Prostate gland (tissue), 2 donors: ENCODE measurements around the gene MYO5B. TPM values are rescaled to one million over a fixed set of nuclear protein-coding genes. Genes with fewer than 3 reads are reported as not detected.

Experiments used
- DNase-seq: peaks from one replicate; pipeline ENCODE4 v3.0.0-alpha.2; 2019; ENCODE audit warnings: low spot score
- H3K27ac ChIP-seq, 2 donors: fragments of 200-600 bp; sonication (generic); 2 replicates each; pipeline ENCODE4 v1.5.1; 2017 to 2019
- H3K27me3 ChIP-seq: fragments of 200-600 bp; sonication (generic); replicated peaks from 2 replicates; pipeline ENCODE4 v1.5.1; 2019; ENCODE audit not compliant: insufficient read depth
- H3K36me3 ChIP-seq, 2 donors: fragments of 200-600 bp; sonication (generic); 1 replicate in 1 of 2; 2 replicates in 1 of 2; pipeline versions ENCODE4 v1.5.1 to v1.8.1; 2017 to 2019
- H3K4me1 ChIP-seq: fragments of 200-600 bp; sonication (generic); replicated peaks from 2 replicates; pipeline ENCODE4 v1.5.1; 2019
- H3K4me3 ChIP-seq, 2 donors: fragments of 200-600 bp; sonication (generic); 2 replicates each; pipeline ENCODE4 v1.5.1; 2017 to 2019
- H3K9me3 ChIP-seq: fragments of 200-600 bp; sonication (generic); 2 replicates; pipeline ENCODE4 v1.5.1; 2017
- CTCF ChIP-seq, 4 experiments: fragments of 200-600 bp in 2 of 4; fragments of 450-650 bp in 2 of 4; sonication (generic) in 2 of 4; IDR thresholded peaks; 1 replicate in 3 of 4; 2 replicates in 1 of 4; pipeline ENCODE4 v1.5.1; 2016 to 2019; ENCODE audit warnings: antibody characterized with exemption in 4 of 4, mild to moderate bottlenecking in 2 of 4, moderate library complexity in 2 of 4
- POLR2A ChIP-seq: fragments of 450-650 bp; IDR thresholded peaks from one replicate; pipeline ENCODE4 v1.6.1; 2016; ENCODE audit warnings: antibody characterized with exemption, mild to moderate bottlenecking
- POLR2AphosphoS5 ChIP-seq: sonication (generic); formaldehyde crosslinking; IDR thresholded peaks from one replicate; pipeline ENCODE4 v1.6.1; 2017; ENCODE audit warnings: antibody characterized with exemption
- WGBS: methylation state at CpG from one replicate; pipeline ENCODE4 v1.1.5; 2018; 5-methylcytosine and 5-hydroxymethylcytosine counted together
- intact Hi-C: fragments of 100-400 bp; cut with DNase I; formaldehyde crosslinking; loops from one replicate; pipeline ENCODE4 v1.14.2; 2022
- total RNA-seq, 2 donors: library from RNA; depleted of rRNA; stranded (reverse); fragments of >200 nt; gene quantifications; one replicate each; pipeline ENCODE4 v1.1.0, GENCODE V29; 2016

MYO5B gene
- total RNA-seq, 2 donors from 2014 or later: 28.5 to 31.1 TPM

DNA sequence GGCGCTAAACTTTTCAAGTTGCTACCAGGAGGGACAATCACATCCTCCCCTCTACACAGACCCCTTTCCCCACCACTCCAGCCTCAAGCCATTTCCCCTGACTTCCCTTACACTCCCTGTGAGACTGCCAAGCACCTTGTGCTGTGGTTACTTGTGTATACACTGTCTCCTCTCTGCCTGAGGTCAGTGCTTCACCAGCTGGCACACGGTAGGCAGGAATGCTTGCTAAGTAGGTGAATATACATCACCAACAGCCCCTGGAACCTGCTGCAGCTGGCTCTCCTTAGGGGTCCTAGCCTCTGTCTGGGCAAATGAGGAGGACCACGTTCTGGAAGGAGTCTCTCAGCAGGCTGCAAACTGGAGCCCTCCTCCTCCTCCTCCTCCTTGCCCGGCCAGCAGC lies 343.3 kb downstream of the MYO5B start:
- H3K36me3 ChIP-seq: no peaks in the 10 kb centered on the region
- no peak overlapping the region for H3K27ac ChIP-seq
- no peak for TF ChIP-seq POLR2AphosphoS5
- no peak for TF ChIP-seq POLR2A
- TF ChIP-seq CTCF (IDR thresholded peaks at IDR 0.05): no peak
- WGBS: 81% methylated on average over 4 of the region's 4 CpGs
- DNase-seq: no peak
- no peaks in the 10 kb centered on the region for H3K4me1 ChIP-seq
- no peak overlapping the region for H3K4me3 ChIP-seq
- no peaks in the 10 kb centered on the region for H3K27me3 ChIP-seq
- intact Hi-C loops: no loop called here
- H3K9me3 ChIP-seq: no peaks in the 10 kb centered on the region

GRCh38 chr18:49850636-49851035 lies 344.3 kb downstream of the MYO5B start:
- intact Hi-C loops: no loop called here
- Histone ChIP-seq H3K27me3 (no peaks in the 10 kb centered on the region), H3K9me3 (no peaks in the 10 kb centered on the region), H3K36me3 (no peaks in the 10 kb centered on the region), H3K27ac (no peak overlapping the region), H3K4me3 (no peak overlapping the region), H3K4me1 (no peaks in the 10 kb centered on the region)
- no peak for DNase-seq
- 94% methylated on average over 8 of the region's 8 CpGs for WGBS
- TF ChIP-seq POLR2AphosphoS5: no peak
- no peak for TF ChIP-seq CTCF (IDR thresholded peaks at IDR 0.05)
- no peak for TF ChIP-seq POLR2A

DNA sequence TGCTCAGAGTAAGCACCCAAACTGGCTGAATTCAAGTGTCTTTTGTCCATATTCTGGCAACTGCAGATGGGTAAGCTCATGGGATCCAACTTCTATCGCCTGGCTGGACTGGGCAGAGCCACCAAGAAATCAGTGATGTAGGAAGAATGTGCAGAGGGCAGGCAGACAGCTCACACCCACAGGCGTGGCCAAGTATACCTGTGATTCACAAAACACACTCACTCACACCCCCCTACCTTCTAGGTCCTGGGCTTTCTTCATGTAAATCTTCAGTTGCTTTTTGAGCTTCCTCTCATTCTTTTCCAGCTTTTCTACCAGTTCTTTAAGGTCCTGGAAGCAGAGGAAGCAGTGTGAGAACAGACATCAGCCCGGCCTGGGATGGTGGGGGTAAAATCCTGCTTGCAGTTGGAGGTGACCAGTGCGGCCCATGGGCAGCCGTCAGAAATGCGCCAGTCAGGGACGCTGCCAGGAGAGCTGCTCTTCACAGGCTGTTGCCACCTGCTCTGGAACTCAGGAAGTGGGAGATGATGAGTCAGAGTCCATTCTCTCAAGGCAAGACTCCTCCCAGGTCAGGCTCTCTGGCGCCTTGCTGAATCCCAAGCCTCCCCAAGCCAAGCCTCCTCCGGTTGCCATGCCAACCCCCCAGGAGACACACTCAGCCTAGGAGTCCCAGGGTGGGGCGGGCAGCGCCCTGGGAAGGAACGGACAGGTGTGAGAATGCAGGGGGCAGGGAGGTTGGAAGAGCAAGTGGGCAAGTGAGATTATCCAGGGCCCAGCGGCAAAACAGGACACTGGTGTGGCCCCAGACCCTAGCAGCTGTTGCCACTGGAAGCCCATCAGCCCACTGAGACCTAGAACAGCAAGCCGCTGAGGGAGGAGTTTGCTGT lies 345.4 kb downstream of the MYO5B start:
- no peak overlapping the region for H3K4me3 ChIP-seq
- no peaks in the 10 kb centered on the region for H3K27me3 ChIP-seq
- WGBS: 66% methylated on average over 14 of the region's 14 CpGs
- H3K9me3 ChIP-seq: no peaks in the 10 kb centered on the region
- TF ChIP-seq POLR2AphosphoS5 (no peak), CTCF (IDR thresholded peaks at IDR 0.05) (no peak), POLR2A (no peak)
- H3K4me1 ChIP-seq: no peaks in the 10 kb centered on the region
- no peak for DNase-seq
- no peak overlapping the region for H3K27ac ChIP-seq
- intact Hi-C loops: no loop called here
- H3K36me3 ChIP-seq: no peaks in the 10 kb centered on the region

DNA sequence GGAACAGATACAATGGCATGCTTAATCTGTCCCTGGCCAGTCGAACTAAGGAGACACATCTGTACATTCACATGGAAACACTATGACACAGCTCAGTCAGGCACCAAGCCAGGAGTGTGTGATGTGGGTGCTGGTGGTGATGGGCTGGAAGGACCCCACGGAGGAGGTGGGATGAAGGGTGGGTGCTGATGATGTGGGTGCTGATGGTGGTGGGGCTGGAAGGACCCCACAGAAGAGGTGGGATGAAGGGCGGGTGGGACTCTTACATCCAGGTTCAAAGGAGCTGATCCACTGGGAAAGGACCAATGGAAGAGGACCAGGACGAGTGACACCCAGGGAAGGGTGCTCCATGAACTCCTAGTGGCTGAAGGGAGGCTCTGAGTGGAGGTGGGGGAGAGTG lies 346.8 kb downstream of the MYO5B start:
- Histone ChIP-seq H3K27ac (no peak overlapping the region), H3K4me1 (no peaks in the 10 kb centered on the region), H3K9me3 (no peaks in the 10 kb centered on the region), H3K36me3 (no peaks in the 10 kb centered on the region), H3K27me3 (no peaks in the 10 kb centered on the region), H3K4me3 (no peak overlapping the region)
- TF ChIP-seq POLR2A: no peak
- TF ChIP-seq CTCF (IDR thresholded peaks at IDR 0.05): no peak
- TF ChIP-seq POLR2AphosphoS5: no peak
- WGBS: 86% methylated on average over 4 of the region's 4 CpGs
- intact Hi-C loops: no loop called here
- DNase-seq: no peak

GRCh38 chr18:49847524-49847923 lies 347.4 kb downstream of the MYO5B start:
- Histone ChIP-seq H3K4me3 (no peak overlapping the region), H3K9me3 (no peaks in the 10 kb centered on the region), H3K27ac (no peak overlapping the region), H3K4me1 (no peaks in the 10 kb centered on the region), H3K36me3 (no peaks in the 10 kb centered on the region), H3K27me3 (no peaks in the 10 kb centered on the region)
- intact Hi-C loops: no loop called here
- DNase-seq: no peak
- TF ChIP-seq POLR2A: no peak
- no peak for TF ChIP-seq POLR2AphosphoS5
- no peak for TF ChIP-seq CTCF (IDR thresholded peaks at IDR 0.05)
- WGBS: 93% methylated on average over 8 of the region's 8 CpGs
